Cardiac fibroblast (primary cell): ENCODE measurements around the gene CCDC30.

ENCODE experiments used
- DNase-seq, 2 donors: peaks; one replicate each; pipeline versions ENCODE4 v3.0.0 to v3.0.0-alpha.2; 2010; ENCODE audit warnings: low read depth in 2 of 2
- H3K4me3 ChIP-seq, 2 donors: replicated peaks in 1 of 2; 1 replicate in 1 of 2; 2 replicates in 1 of 2; pipeline ENCODE4 v1.5.1; 2011; ENCODE audit warnings: low read depth in 2 of 2, low read length in 2 of 2, mild to moderate bottlenecking in 2 of 2, moderate library complexity in 1 of 2
- CTCF ChIP-seq: IDR thresholded peaks from one replicate; pipeline ENCODE4 v1.5.1; 2011; ENCODE audit warnings: low read depth, mild to moderate bottlenecking, low read length, inconsistent platforms

The CCDC30 gene

DNA sequence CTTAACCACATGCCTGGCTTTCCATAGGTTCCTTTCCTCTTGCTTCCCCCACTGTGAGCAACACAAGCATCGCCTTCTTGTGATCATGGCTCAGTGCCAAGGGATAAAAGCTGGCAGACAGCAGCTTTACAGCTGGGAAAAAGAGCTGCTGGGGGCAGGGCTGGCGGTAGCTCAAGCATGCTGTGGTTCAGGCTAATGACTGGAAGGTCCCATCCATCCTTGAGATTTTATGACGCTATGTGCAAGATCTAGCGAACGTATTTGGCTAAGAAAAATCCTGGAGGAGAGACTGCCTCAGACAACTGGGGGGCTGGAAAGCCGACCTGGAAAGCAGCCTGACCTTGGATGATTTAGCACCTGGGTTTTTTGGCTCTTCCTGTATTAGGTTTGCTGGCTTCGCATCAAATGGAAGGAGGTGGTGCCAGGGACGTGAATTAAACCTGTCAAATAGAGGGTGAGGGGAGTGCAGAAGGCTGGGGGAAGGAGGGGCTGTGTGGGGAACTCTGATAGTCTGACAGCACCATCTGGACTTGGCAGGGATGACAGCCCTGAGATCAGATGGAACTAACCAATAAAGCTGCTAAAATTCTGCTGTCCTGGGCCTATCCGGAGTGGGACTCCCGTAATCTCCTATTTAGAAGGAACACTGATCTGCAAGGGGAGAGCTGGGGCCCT is 42.0 kb upstream of the CCDC30 start:
- H3K4me3 ChIP-seq, result no peak overlapping the region
- TF ChIP-seq CTCF, result no peak
- peak; percentile 61 to 92 for DNase-seq

DNA sequence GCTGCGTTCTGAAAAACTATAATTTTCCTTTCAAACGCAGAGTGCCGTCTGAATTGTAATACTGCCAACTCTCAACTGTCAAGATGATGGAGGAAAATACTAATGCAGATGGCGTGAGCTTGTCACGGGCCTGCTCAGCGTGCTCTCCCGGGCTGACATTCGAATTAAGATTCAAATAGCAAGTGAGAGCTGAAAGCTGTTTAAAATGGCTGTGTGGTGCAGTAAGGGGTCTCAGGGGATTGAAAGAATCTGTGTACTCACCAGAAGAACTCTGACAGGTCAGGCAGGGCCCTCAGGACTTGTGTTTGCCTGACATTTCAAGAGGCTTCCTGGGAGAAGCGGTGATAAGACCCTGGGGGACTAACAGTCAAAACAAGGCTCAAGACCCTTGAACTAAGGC is 40.3 kb upstream of the CCDC30 start:
- DNase-seq, result peak in 1 of 2 donors; percentile 17
- no peak overlapping the region for H3K4me3 ChIP-seq
- no peak for TF ChIP-seq CTCF

DNA sequence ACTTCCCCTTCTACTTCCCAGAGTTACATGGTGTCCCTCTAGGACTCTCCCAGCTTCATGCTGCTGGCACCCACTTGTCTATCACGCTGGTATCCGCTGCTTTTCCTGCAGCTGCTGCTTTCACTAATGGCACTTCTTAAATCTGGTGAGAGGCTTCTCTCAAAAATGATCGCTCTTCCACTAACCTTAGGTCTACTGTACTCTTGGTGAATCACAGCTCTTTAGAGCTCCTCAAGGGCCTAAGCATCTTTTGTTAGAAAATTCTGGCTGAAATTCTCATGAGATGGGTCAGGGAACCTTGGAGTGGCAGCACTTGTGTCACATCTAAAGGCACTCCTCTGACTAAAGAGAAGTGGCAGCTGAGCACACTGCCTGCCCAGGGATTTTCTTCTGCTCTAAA is 39.4 kb upstream of the CCDC30 start:
- no peak overlapping the region for H3K4me3 ChIP-seq
- DNase-seq, result no peak
- TF ChIP-seq CTCF, result no peak

GRCh38 chr1:42424201-42424600 is 38.9 kb upstream of the CCDC30 start:
- no peak overlapping the region for H3K4me3 ChIP-seq
- DNase-seq, result peak in 1 of 2 donors; percentile 15
- no peak for TF ChIP-seq CTCF

- TF ChIP-seq CTCF, result no peak
- DNase-seq, result peak; percentile 10 to 21
- H3K4me3 ChIP-seq, result no peak overlapping the region
These were observed 35.8 kb upstream of the CCDC30 start for GRCh38 chr1:42427240-42427639.

DNA sequence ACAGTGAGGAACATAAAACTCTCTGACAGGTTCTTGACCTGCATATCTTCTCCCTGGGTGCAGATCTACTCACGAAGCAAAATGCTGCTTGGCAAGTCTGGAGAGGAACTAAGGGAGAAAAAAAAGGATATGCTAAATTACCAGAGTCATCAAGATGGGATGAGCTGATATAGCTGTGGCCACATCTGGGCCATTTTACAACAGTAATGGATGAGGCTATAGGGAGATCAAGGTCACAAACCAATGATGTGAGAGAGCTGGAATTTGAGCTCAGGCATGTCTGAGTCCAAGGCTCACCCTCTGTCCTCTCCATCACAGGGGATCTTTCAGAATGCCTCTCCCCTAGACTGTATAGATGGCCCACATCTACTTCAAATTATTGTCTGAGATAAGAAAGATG is 33.5 kb upstream of the CCDC30 start:
- no peak for TF ChIP-seq CTCF
- DNase-seq, result no peak
- no peak overlapping the region for H3K4me3 ChIP-seq
